Fibroblast of skin of left biceps (primary cell): Measurements from ENCODE around the gene DCDC2C.

Source experiments
- DNase-seq, 2 experiments: peaks; one replicate each; pipeline ENCODE4 v3.0.0-alpha.2; 2013; ENCODE audit warnings: low read depth in 2 of 2

DCDC2C gene

GRCh38 chr2:3827673-3828575 is 124.5 kb downstream of the DCDC2C start:
- no peak for DNase-seq

- DNase-seq = no peak
Measured at GRCh38 chr2:3830796-3831195, 127.4 kb downstream of the DCDC2C start.

DNA sequence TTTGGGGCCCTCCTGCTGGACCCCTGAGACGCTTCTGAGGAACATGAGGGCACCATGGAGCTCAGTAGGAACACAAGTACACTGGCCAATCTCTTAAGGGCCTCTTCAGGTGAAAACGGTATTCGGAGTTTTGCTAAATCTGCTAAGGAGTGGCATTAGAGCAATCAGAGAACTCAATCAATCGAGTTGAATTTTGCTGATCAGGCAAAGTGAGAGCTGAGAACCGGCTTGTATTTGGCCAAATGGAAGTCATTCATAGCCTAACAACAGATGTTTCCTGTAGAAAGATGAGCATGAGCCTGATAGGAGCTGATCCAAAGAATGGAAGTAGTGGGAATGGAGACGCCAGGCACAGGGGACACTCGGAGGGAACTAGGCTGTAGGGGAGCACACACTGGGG is 133.7 kb downstream of the DCDC2C start:
- no peak for DNase-seq

- no peak for DNase-seq
Measured at GRCh38 chr2:3838348-3838747, 135.0 kb downstream of the DCDC2C start.

GRCh38 chr2:3839476-3839875 is 136.1 kb downstream of the DCDC2C start:
- DNase-seq = no peak

DNA sequence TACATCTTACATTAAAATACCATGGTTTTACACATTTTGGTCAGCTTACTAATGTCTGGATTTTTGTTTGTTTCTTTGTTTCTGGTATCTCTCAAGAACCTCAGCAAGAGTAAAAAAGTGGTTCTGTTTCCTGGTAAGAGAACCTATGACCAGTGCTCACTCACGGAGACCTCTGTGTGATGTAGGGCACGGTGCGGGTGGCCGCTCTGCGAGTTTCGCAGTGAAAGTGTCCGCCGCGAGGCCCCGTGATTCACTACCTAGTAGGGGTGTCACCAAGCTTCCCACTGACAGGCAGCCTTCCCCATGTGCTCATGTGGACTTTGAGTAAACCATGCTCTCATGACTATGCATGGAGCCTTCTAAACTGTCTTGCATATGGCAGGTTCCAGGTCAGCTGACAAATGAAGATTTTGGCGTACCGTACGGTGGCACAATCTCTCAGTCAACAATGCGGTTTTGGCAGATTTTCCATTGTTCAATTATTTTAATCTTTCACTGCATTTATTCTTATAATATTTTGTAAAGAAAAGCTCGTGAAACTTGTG is 137.3 kb downstream of the DCDC2C start:
- DNase-seq = no peak

- DNase-seq = no peak
Measured at GRCh38 chr2:3847397-3848052, 144.2 kb downstream of the DCDC2C start.

DNA sequence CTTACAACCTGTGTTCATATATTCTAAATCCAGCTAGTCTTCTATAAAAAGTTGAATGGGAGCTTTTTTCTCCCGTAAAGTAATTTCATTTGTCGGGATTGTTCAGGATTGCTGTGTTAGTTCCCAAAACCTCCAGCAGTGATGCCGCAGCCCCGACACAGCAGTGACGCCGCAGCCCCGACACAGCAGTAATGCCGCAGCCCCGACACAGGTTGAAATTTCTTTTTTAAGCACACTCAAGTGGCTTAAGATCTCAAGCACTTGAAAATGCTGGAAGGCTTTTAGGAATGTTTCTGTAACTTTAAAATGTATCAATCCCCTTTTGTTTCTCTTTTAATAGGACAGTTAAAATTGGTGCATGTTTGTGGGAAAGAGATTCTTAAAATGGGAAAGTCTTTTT is 145.4 kb downstream of the DCDC2C start:
- no peak for DNase-seq

- DNase-seq = no peak
Measured at GRCh38 chr2:3849213-3849612, 145.8 kb downstream of the DCDC2C start.

GRCh38 chr2:3857576-3857975 is 154.2 kb downstream of the DCDC2C start:
- DNase-seq = no peak

GRCh38 chr2:3864943-3865865 is 161.8 kb downstream of the DCDC2C start:
- DNase-seq = no peak

DNA sequence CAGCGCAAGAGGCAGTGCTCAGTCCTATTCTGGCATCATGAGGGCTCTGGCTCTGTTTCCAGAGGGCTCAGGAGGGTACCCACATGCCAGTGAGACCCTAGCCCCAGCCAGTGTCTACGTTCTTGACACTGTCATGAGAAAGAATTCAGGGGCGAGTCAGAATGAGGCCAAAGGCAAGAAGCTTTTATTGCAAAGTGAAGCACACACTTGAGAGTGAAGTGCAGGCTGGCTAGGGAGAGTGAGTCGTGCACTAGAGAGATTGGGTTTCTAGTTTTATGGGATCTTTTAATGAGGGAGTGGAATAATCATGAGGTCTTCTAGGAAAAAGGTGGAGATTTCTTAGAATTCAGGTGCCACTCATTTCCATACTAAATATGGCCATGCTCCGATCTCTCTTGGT is 164.1 kb downstream of the DCDC2C start:
- no peak for DNase-seq

GRCh38 chr2:3868012-3868805 is 164.8 kb downstream of the DCDC2C start:
- DNase-seq = no peak

- DNase-seq = no peak
Measured at GRCh38 chr2:3870222-3870621, 166.8 kb downstream of the DCDC2C start.

- DNase-seq = no peak
Measured at GRCh38 chr2:3871002-3871401, 167.6 kb downstream of the DCDC2C start.

DNA sequence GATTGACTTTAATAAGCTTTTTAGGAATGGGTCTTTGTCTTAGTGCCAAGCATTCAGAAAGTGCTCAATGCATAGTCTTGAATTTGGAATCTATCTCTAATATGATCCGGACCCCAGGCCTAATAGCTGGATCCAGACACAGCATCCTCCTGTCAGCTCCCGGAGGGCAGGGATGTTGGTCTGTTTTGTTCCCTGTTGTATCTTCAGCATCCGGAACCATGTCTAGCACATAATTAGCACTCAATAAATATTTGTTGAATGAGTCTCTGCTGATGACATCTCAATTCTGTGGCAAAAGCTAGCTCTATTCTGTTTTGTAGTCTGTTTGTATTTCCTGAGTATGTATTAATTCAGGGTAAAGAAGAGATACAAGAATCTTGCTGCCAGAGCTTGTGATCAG is 169.1 kb downstream of the DCDC2C start:
- no peak for DNase-seq

DNA sequence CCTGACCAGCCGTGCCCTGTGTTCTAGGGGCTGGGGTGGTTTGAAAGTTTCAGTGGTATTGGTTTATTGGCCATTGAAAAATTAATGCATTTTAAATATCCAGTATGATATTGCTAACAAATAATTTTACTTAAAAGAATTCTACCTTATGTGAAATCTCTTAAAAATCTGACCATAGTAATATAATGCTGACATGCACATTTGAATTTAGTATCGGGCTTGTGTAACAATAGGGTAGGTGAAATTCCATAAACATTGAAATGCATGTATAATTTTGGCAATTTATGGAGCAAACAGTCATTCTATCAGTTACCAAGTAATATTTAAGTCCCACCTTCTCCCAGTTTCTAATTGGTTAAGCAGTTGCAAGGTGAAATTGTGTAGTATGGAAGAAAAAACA is 170.5 kb downstream of the DCDC2C start:
- DNase-seq = no peak

DNA sequence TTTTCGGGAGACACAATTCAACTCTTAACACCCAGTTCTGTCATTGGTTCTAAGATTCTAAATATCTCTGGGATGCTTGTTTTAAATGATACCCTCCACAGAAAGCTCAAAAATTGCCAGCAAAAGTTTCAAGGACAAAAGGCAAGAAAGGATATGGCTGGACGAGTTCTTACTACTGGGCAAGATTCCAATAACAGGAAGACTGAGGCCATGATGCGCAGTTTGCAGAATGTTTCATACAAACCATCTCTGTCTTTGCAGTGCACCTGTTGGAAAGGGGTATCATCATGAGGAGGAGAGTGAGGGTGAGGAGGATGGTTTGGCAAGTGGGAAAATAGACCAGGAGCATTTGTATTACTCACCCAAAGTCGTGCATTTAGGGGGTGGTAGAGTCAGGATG is 172.8 kb downstream of the DCDC2C start:
- DNase-seq = no peak

DNA sequence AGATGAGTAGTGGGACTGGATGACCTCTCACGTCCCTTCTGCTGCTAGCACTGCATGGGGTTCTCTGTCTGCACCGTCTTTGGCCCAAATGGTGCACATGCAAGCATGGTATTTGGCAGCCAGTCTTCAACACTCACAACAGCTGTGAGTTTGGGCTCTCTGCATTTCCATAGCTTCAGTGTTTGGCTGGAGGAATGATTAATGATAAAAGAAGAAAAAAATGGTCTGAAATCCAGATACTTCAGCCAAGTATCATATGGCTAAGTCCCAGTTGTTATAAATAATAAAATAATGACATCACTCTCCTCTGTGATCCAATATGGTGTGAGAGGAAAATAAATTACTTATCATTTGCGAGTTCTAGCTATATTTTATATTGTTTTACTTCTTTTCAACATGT is 173.3 kb downstream of the DCDC2C start:
- no peak for DNase-seq

- DNase-seq = no peak
Measured at GRCh38 chr2:3885629-3886628, 182.6 kb downstream of the DCDC2C start.
